ENCODE measurements around the gene CACNA2D3. TPM values are rescaled to one million over a fixed set of nuclear protein-coding genes. Genes with fewer than 3 reads are reported as not detected.

Gene CACNA2D3
- total RNA-seq, 1 experiment from 2014 or later, result not detected

DNA sequence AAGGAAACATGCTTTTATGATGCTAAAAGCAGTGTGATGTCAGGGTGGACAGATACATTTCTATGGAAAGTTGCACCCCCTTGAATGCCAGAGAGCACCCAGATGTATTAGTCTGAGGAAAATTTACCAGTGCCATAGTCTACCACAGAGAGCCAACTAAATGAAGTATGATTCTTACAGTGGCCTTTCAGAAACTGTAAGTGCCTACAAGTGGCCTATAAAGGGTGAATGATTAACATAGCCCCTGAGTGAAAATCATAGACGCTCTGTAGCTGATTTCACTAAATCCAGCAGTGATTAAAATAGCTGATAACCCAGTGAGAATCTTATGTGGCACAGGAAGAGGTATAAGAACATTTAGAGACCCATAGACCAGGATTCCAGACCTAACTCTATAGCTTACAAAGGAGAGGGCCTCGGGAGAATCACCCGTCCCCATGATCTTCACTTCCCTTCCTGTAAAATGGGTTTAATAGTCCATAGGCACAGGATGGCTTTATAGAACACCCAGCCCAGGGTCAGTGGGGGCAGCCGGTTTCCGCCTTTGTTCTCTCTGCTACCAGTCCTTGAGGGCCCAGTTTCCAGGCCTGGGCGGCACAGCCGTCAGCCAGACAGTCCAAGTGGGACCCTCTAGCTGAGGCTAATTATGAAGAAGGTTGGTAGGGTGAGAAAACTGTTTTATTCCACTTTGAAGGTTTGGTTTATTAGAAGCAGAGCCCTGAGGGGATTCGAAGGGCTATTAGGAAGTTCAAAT lies 35.5 kb upstream of the CACNA2D3 start:
- H2AFZ ChIP-seq (ENCODE audit: low read length), result no peak overlapping the region
- ChIA-PET POLR2A (ENCODE audit: unreplicated experiment) (no interaction called here), CTCF (no interaction called here)
- no peak overlapping the region for H3K9ac ChIP-seq (ENCODE audit: low read length)
- H3K27ac ChIP-seq (ENCODE audit: low read length), result no peak overlapping the region
- H4K20me1 ChIP-seq (ENCODE audit: low read length), result no peaks in the 10 kb centered on the region
- no peak overlapping the region for H3K4me3 ChIP-seq (ENCODE audit: low read length)
- no peaks in the 10 kb centered on the region for H3F3A ChIP-seq (ENCODE audit: low read length, unreplicated experiment)
- no peak for TF ChIP-seq EZH2phosphoT487 (IDR thresholded peaks at IDR 0.05; ENCODE audit: borderline replicate concordance, low read length)
- no peak for TF ChIP-seq CTCF (conservative IDR thresholded peaks at IDR 0.05; ENCODE audit: low read depth, low read length)
- TF ChIP-seq EZH2 (IDR thresholded peaks at IDR 0.05; ENCODE audit: low read length, unreplicated experiment), result no peak
- H3K4me1 ChIP-seq (ENCODE audit: insufficient read depth, low read length), result no peaks in the 10 kb centered on the region
- peaks cover 48% of the 10 kb centered on the region for H3K27me3 ChIP-seq (ENCODE audit: low read length)
- ATAC-seq (no peak), DNase-seq (no peak)
- H3K9me2 ChIP-seq (replicated peaks; ENCODE audit: low read length), result no peaks in the 10 kb centered on the region
- no peaks in the 10 kb centered on the region for H3K36me3 ChIP-seq (ENCODE audit: low read depth, low read length)
- H3K4me2 ChIP-seq (ENCODE audit: low read length), result no peak overlapping the region
- no peaks in the 10 kb centered on the region for H3K79me2 ChIP-seq (ENCODE audit: low read length)
- no peaks in the 10 kb centered on the region for H3K9me3 ChIP-seq (ENCODE audit: low read length)
- no TSS peak for BruUV-seq (replicated peaks)
- intact Hi-C loops (cut with micrococcal nuclease), result no loop called here

GRCh38 chr3:54087581-54088410 lies 34.6 kb upstream of the CACNA2D3 start:
- DNase-seq (no peak), ATAC-seq (no peak)
- BruUV-seq (replicated peaks), result no TSS peak
- Histone ChIP-seq H2AFZ (ENCODE audit: low read length) (no peak overlapping the region), H3F3A (ENCODE audit: low read length, unreplicated experiment) (no peaks in the 10 kb centered on the region), H3K9ac (ENCODE audit: low read length) (no peak overlapping the region), H3K27ac (ENCODE audit: low read length) (no peak overlapping the region), H3K36me3 (ENCODE audit: low read depth, low read length) (no peaks in the 10 kb centered on the region), H3K4me1 (ENCODE audit: insufficient read depth, low read length) (no peaks in the 10 kb centered on the region), H3K9me2 (replicated peaks; ENCODE audit: low read length) (no peaks in the 10 kb centered on the region), H3K4me2 (ENCODE audit: low read length) (no peak overlapping the region), H3K9me3 (ENCODE audit: low read length) (no peaks in the 10 kb centered on the region), H3K27me3 (ENCODE audit: low read length) (peaks cover 48% of the 10 kb centered on the region), H3K79me2 (ENCODE audit: low read length) (no peaks in the 10 kb centered on the region), H3K4me3 (ENCODE audit: low read length) (no peak overlapping the region), H4K20me1 (ENCODE audit: low read length) (no peaks in the 10 kb centered on the region)
- intact Hi-C loops (cut with micrococcal nuclease), result no loop called here
- ChIA-PET POLR2A (ENCODE audit: unreplicated experiment) (no interaction called here), CTCF (no interaction called here)
- TF ChIP-seq EZH2phosphoT487 (IDR thresholded peaks at IDR 0.05; ENCODE audit: borderline replicate concordance, low read length), result no peak
- TF ChIP-seq EZH2 (IDR thresholded peaks at IDR 0.05; ENCODE audit: low read length, unreplicated experiment), result no peak
- TF ChIP-seq CTCF (conservative IDR thresholded peaks at IDR 0.05; ENCODE audit: low read depth, low read length), result no peak
